Measurements from ENCODE around the gene UTP14C.
"Not testable (repeated sequence)": the region's sequence is repeated elsewhere in the genome, so short reads cannot be mapped to it uniquely, and the experiment has no call there.

UTP14C gene

GRCh38 chr13:52024481-52024880, at the start of gene UTP14C:
Gene UTP14C (plus strand): TSS chr13:52024691. CDS start chr13:52028805, 4,114 bp downstream.
- no peak for DNase-seq (ENCODE audit: low spot score)

GRCh38 chr13:51976423-51976822, 48.1 kb upstream of the UTP14C start:
- DNase-seq (ENCODE audit: low spot score), result no peak

- no peak for DNase-seq (ENCODE audit: low spot score)
Measured at GRCh38 chr13:51976890-51977289, 47.6 kb upstream of the UTP14C start.

GRCh38 chr13:51977625-51978024, 46.9 kb upstream of the UTP14C start:
- DNase-seq (ENCODE audit: low spot score), result no peak

GRCh38 chr13:51978796-51979556, 45.5 kb upstream of the UTP14C start:
- DNase-seq (ENCODE audit: low spot score), result no peak

- DNase-seq (ENCODE audit: low spot score), result no peak
Measured at GRCh38 chr13:51980908-51981307, 43.6 kb upstream of the UTP14C start.

- DNase-seq (ENCODE audit: low spot score), result no peak
Measured at GRCh38 chr13:51981355-51981754, 43.1 kb upstream of the UTP14C start.

- not testable (repeated sequence) for DNase-seq (ENCODE audit: low spot score)
Measured at GRCh38 chr13:51983292-51983691, 41.2 kb upstream of the UTP14C start.

- DNase-seq (ENCODE audit: low spot score), result not testable (repeated sequence)
Measured at GRCh38 chr13:51984904-51985303, 39.6 kb upstream of the UTP14C start.

GRCh38 chr13:51988988-51989618, 35.4 kb upstream of the UTP14C start:
- DNase-seq (ENCODE audit: low spot score), result no peak

- DNase-seq (ENCODE audit: low spot score), result no peak
Measured at GRCh38 chr13:51993713-51994112, 30.8 kb upstream of the UTP14C start.

GRCh38 chr13:51995677-51996551, 28.6 kb upstream of the UTP14C start:
- DNase-seq (ENCODE audit: low spot score), result no peak

GRCh38 chr13:51996641-51997040, 27.9 kb upstream of the UTP14C start:
- DNase-seq (ENCODE audit: low spot score), result no peak

GRCh38 chr13:51997186-51997585, 27.3 kb upstream of the UTP14C start:
- DNase-seq (ENCODE audit: low spot score), result no peak

- no peak for DNase-seq (ENCODE audit: low spot score)
Measured at GRCh38 chr13:51997641-51998330, 26.7 kb upstream of the UTP14C start.

GRCh38 chr13:51998723-51999509, 25.6 kb upstream of the UTP14C start:
- DNase-seq (ENCODE audit: low spot score), result no peak

- DNase-seq (ENCODE audit: low spot score), result no peak
Measured at GRCh38 chr13:51999510-51999911, 25.0 kb upstream of the UTP14C start.

- no peak for DNase-seq (ENCODE audit: low spot score)
Measured at GRCh38 chr13:51999921-52000320, 24.6 kb upstream of the UTP14C start.

GRCh38 chr13:52001120-52001731, 23.3 kb upstream of the UTP14C start:
- peak; percentile 27 for DNase-seq (ENCODE audit: low spot score)

GRCh38 chr13:52002361-52002760, 22.1 kb upstream of the UTP14C start:
- no peak for DNase-seq (ENCODE audit: low spot score)

- DNase-seq (ENCODE audit: low spot score), result no peak
Measured at GRCh38 chr13:52003541-52003940, 20.9 kb upstream of the UTP14C start.

All from CD4-positive, alpha-beta T cell treated with Interleukin-6 at 100 ng/mL for 8 hours (primary cell).